CD4-positive, alpha-beta T cell (primary cell): Measurements from ENCODE around the gene SYT2. TPM values are rescaled to one million over a fixed set of nuclear protein-coding genes. Genes with fewer than 3 reads are reported as not detected.

ENCODE experiments used
- ATAC-seq: fragments of 200-7000 bp; cut with Tn5 transposase; one replicate; pipeline ENCODE4 v1.10.0; 2022; ENCODE audit warnings: mild to moderate bottlenecking; ENCODE audit not compliant: poor library complexity
- CTCF ChIA-PET: fragments of 350-600 bp; sonication (Branson Sonifier 250); formaldehyde crosslinking; loops from one replicate; lab custom pipeline; 2021; ENCODE audit warnings: antibody characterized with exemption, inconsistent platforms; lab: Charles Lee
- POLR2A ChIA-PET: fragments of 350-600 bp; sonication (Branson Sonifier 250); formaldehyde crosslinking; loops from one replicate; lab custom pipeline; 2021; ENCODE audit warnings: antibody characterized with exemption, inconsistent platforms; lab: Charles Lee
- DNase-seq, 14 experiments: peaks; one replicate each; pipeline ENCODE4 v3.0.0-alpha.2; 2013 to 2020; ENCODE audit warnings: mixed read lengths in 2 of 14
- H3K27ac ChIP-seq, 2 donors: one replicate each; pipeline versions ENCODE4 v1.5.1 to v1.7.0; 2013; ENCODE audit warnings: low read length in 2 of 2, low read depth in 1 of 2, mild to moderate bottlenecking in 1 of 2
- H3K27me3 ChIP-seq, 2 experiments: 1 replicate in 1 of 2; 2 replicates in 1 of 2; pipeline versions ENCODE4 v1.6.1 to v1.7.0; 2013; ENCODE audit warnings: low read length in 2 of 2, control low read depth in 1 of 2, mild to moderate bottlenecking in 1 of 2, moderate library complexity in 1 of 2; ENCODE audit not compliant: insufficient read depth in 2 of 2, control insufficient read depth in 1 of 2
- H3K36me3 ChIP-seq: one replicate; pipeline ENCODE4 v1.6.1; 2013; ENCODE audit warnings: low read length, control low read depth; ENCODE audit not compliant: insufficient read depth
- H3K4me1 ChIP-seq: one replicate; pipeline ENCODE4 v1.6.1; 2013; ENCODE audit warnings: low read length, control low read depth; ENCODE audit not compliant: insufficient read depth
- H3K4me3 ChIP-seq: one replicate; pipeline ENCODE4 v1.5.1; 2013; ENCODE audit warnings: mild to moderate bottlenecking, low read length, moderate library complexity
- H3K9me3 ChIP-seq, 2 experiments: 1 replicate in 1 of 2; 2 replicates in 1 of 2; pipeline versions ENCODE4 v1.6.1 to v1.7.0; 2013; ENCODE audit warnings: low read length in 2 of 2, mild to moderate bottlenecking in 2 of 2, control low read depth in 1 of 2, moderate library complexity in 1 of 2; ENCODE audit not compliant: control insufficient read depth in 1 of 2, insufficient read depth in 1 of 2
- H3K27ac Mint-ChIP-seq: one replicate; pipeline ENCODE4 v1.8.0; 2020; ENCODE audit warnings: mixed read lengths
- H3K27me3 Mint-ChIP-seq: one replicate; pipeline ENCODE4 v1.8.0; 2021; ENCODE audit warnings: mixed read lengths
- H3K36me3 Mint-ChIP-seq: one replicate; pipeline ENCODE4 v1.8.0; 2021; ENCODE audit warnings: low read depth, mixed read lengths
- H3K4me1 Mint-ChIP-seq: one replicate; pipeline ENCODE4 v1.8.0; 2021; ENCODE audit warnings: low read depth, mixed read lengths
- H3K4me3 Mint-ChIP-seq: one replicate; pipeline ENCODE4 v1.8.0; 2020; ENCODE audit warnings: mild to moderate bottlenecking, mixed read lengths
- H3K9me3 Mint-ChIP-seq: one replicate; pipeline ENCODE4 v1.8.0; 2020; ENCODE audit warnings: mixed read lengths
- CTCF ChIP-seq: fragments of 200-600 bp; IDR thresholded peaks from one replicate; pipeline ENCODE4 v1.8.0; 2022; ENCODE audit warnings: antibody characterized with exemption, mild to moderate bottlenecking
- intact Hi-C, 2 experiments: fragments of 100-400 bp; cut with DNase I in 1 of 2; cut with micrococcal nuclease in 1 of 2; formaldehyde crosslinking; loops; one replicate each; pipeline versions ENCODE4 v1.15.1 to v1.9.0; 2023 to 2025; cut with DNase I, micrococcal nuclease
- total RNA-seq, 174 experiments: library from RNA in 2 of 174; stranded (reverse) in 2 of 174; gene quantifications; one replicate each; pipeline ENCODE4 v1.2.3 and lab custom pipeline; 2021 to 2026

Gene SYT2
- total RNA-seq, 2 experiments from 2014 or later: not detected

- POLR2A ChIA-PET: no interaction called here
- no peak for DNase-seq
- Histone ChIP-seq H3K9me3 (peaks cover 0 to 3% of the 10 kb centered on the region in 2 experiments), H3K27ac (no peak overlapping the region), H3K36me3 (no peaks in the 10 kb centered on the region), H3K4me1 (no peaks in the 10 kb centered on the region), H3K4me3 (no peak overlapping the region), H3K27me3 (peaks cover 0 to 18% of the 10 kb centered on the region in 2 experiments)
- no peak overlapping the region for H3K27ac Mint-ChIP-seq
- CTCF ChIA-PET: no interaction called here
- H3K27me3 Mint-ChIP-seq: peaks cover 75% of the 10 kb centered on the region
- H3K4me3 Mint-ChIP-seq: no peak overlapping the region
- intact Hi-C loops: no loop called here
- H3K36me3 Mint-ChIP-seq: no peaks in the 10 kb centered on the region
- peaks cover 2% of the 10 kb centered on the region for H3K9me3 Mint-ChIP-seq
- TF ChIP-seq CTCF: no peak
- H3K4me1 Mint-ChIP-seq: no peaks in the 10 kb centered on the region
- ATAC-seq: no peak
Observed at GRCh38 chr1:202689493-202690342, 20.5 kb downstream of the SYT2 start.

GRCh38 chr1:202689082-202689481 is 21.2 kb downstream of the SYT2 start:
- no peak for ATAC-seq

DNA sequence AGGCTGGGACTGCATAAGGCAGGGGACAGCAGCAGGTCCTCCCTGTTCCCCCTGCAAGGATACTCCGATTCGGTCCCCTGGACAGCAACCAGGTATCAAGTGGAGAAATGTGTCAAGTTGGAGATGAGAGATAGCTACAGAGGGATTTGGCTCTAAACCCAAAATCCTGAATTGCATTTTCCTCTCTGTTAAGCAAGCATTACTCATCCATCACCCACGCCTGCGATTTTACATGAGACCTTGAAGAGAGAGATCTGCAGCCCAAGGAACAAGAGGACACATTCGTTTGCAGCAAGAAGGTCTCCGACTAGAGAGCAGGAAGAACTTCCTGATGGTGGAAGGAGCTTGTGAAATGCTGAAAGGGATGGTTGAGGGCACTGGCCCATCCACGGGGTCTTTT is 21.9 kb downstream of the SYT2 start:
- H3K36me3 Mint-ChIP-seq: no peaks in the 10 kb centered on the region
- H3K27me3 ChIP-seq: peaks cover 0 to 10% of the 10 kb centered on the region in 2 experiments
- peaks cover 78% of the 10 kb centered on the region for H3K27me3 Mint-ChIP-seq
- H3K27ac ChIP-seq: no peak overlapping the region
- ChIA-PET POLR2A (no interaction called here), CTCF (no interaction called here)
- no peak overlapping the region for H3K4me3 ChIP-seq
- H3K4me1 ChIP-seq: no peaks in the 10 kb centered on the region
- H3K4me1 Mint-ChIP-seq: no peaks in the 10 kb centered on the region
- H3K36me3 ChIP-seq: no peaks in the 10 kb centered on the region
- intact Hi-C loops: no loop called here
- ATAC-seq (no peak), DNase-seq (no peak)
- no peak overlapping the region for H3K4me3 Mint-ChIP-seq
- H3K27ac Mint-ChIP-seq: no peak overlapping the region
- H3K9me3 Mint-ChIP-seq: peaks cover 2% of the 10 kb centered on the region
- no peaks in the 10 kb centered on the region for H3K9me3 ChIP-seq
- TF ChIP-seq CTCF: no peak

More at GRCh38 chr1:202689082-202689481, 21.2 kb downstream of the SYT2 start:
- peaks cover 76% of the 10 kb centered on the region for H3K27me3 Mint-ChIP-seq
- intact Hi-C loops: no loop called here
- no peaks in the 10 kb centered on the region for H3K4me1 Mint-ChIP-seq
- H3K9me3 ChIP-seq: peaks cover 0 to 3% of the 10 kb centered on the region in 2 experiments
- H3K27ac Mint-ChIP-seq: no peak overlapping the region
- ChIA-PET POLR2A (no interaction called here), CTCF (no interaction called here)
- no peak overlapping the region for H3K27ac ChIP-seq
- no peak overlapping the region for H3K4me3 ChIP-seq
- no peak for TF ChIP-seq CTCF
- no peaks in the 10 kb centered on the region for H3K36me3 ChIP-seq
- peaks cover 2% of the 10 kb centered on the region for H3K9me3 Mint-ChIP-seq
- H3K4me1 ChIP-seq: no peaks in the 10 kb centered on the region
- H3K4me3 Mint-ChIP-seq: no peak overlapping the region
- peaks cover 0 to 13% of the 10 kb centered on the region in 2 experiments for H3K27me3 ChIP-seq
- no peak for DNase-seq
- no peaks in the 10 kb centered on the region for H3K36me3 Mint-ChIP-seq
